Epithelial cell of proximal tubule (primary cell): ENCODE data around the gene NEU3. TPM values are rescaled to one million over a fixed set of nuclear protein-coding genes. Genes with fewer than 3 reads are reported as not detected.

Source experiments
- DNase-seq: peaks from one replicate; pipeline ENCODE4 v3.0.0-alpha.2; 2011; ENCODE audit warnings: low read depth
- H3K4me3 ChIP-seq: 2 replicates; pipeline ENCODE4 v1.5.1; 2011; ENCODE audit warnings: low read depth, mild to moderate bottlenecking, low read length
- total RNA-seq: library from RNA; depleted of rRNA; stranded (reverse); fragments of >200 nt; gene quantifications from 2 replicates; pipeline ENCODE4 v1.2.3, GENCODE V29; 2015
- TF ChIP-seq, protein P1 (sequence below): conservative IDR thresholded peaks from 2 replicates; pipeline ENCODE4 v1.5.1; 2012; ENCODE audit warnings: low read depth, mild to moderate bottlenecking, low read length

The NEU3 gene, protein sequence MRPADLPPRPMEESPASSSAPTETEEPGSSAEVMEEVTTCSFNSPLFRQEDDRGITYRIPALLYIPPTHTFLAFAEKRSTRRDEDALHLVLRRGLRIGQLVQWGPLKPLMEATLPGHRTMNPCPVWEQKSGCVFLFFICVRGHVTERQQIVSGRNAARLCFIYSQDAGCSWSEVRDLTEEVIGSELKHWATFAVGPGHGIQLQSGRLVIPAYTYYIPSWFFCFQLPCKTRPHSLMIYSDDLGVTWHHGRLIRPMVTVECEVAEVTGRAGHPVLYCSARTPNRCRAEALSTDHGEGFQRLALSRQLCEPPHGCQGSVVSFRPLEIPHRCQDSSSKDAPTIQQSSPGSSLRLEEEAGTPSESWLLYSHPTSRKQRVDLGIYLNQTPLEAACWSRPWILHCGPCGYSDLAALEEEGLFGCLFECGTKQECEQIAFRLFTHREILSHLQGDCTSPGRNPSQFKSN
- 4.5 and 12.3 TPM in 2 replicates for total RNA-seq

DNA sequence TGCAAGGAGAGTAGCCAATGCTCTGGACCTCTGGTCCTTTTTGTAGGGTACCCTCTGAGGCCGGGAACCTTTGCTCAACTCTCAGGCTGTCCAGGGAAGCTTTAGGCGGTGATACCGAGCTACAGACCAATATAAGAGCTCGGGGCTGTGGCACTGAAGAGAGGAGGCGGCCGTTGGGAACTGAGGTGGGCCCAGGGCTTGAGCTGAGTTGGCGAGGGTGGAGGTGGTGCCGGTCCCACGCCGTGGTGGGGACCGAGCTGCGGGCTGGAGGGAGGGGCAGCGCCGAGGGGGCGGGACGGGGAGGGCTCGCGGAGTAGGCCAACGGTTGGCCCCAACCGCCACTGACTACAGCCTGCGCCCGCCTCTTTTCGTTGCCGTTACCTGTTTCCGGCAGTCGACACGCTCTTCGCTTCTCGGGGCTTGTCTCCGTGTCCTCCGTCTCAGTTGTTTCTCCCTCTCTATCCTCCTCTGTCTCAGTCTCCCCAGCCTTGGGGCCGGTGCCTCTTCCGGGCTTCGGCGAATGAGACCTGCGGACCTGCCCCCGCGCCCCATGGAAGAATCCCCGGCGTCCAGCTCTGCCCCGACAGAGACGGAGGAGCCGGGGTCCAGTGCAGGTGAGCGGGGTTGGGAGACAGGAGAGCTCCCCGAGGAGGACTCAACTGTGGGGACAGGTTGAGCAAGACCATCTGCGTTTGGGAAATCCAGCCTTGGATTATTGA lies at the start of gene NEU3:
TSS of gene NEU3 (plus strand) at position 393 of the 719 bp plus-strand sequence. CDS start at position 521, 128 bp downstream.
- peak within 1 kb of the TSS; percentile 98 for H3K4me3 ChIP-seq
- DNase-seq, result no peak
- TF ChIP-seq, protein P1, sequence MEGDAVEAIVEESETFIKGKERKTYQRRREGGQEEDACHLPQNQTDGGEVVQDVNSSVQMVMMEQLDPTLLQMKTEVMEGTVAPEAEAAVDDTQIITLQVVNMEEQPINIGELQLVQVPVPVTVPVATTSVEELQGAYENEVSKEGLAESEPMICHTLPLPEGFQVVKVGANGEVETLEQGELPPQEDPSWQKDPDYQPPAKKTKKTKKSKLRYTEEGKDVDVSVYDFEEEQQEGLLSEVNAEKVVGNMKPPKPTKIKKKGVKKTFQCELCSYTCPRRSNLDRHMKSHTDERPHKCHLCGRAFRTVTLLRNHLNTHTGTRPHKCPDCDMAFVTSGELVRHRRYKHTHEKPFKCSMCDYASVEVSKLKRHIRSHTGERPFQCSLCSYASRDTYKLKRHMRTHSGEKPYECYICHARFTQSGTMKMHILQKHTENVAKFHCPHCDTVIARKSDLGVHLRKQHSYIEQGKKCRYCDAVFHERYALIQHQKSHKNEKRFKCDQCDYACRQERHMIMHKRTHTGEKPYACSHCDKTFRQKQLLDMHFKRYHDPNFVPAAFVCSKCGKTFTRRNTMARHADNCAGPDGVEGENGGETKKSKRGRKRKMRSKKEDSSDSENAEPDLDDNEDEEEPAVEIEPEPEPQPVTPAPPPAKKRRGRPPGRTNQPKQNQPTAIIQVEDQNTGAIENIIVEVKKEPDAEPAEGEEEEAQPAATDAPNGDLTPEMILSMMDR, result no peak

DNA sequence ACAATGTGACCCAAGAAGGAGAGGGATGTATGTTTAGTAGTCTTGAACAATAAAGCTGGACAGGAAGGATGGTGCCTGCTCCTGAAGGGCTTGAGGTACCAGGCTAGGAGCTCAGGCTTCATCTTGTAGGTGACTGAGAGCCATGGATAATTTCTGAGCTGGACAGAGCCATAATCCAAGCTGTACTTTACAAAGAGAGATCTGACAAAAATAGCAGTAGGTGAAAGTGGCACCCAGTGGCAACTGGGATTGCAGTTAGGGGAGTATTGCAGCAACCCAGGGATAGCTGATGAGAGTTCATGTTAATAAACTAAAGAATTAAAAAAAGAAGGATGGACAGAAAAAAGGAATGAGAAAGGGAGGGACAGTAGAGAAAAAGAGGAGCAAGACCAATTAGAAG lies 47.2 kb upstream of the NEU3 start:
- TF ChIP-seq, protein P1, result no peak
- no peak overlapping the region for H3K4me3 ChIP-seq
- no peak for DNase-seq

DNA sequence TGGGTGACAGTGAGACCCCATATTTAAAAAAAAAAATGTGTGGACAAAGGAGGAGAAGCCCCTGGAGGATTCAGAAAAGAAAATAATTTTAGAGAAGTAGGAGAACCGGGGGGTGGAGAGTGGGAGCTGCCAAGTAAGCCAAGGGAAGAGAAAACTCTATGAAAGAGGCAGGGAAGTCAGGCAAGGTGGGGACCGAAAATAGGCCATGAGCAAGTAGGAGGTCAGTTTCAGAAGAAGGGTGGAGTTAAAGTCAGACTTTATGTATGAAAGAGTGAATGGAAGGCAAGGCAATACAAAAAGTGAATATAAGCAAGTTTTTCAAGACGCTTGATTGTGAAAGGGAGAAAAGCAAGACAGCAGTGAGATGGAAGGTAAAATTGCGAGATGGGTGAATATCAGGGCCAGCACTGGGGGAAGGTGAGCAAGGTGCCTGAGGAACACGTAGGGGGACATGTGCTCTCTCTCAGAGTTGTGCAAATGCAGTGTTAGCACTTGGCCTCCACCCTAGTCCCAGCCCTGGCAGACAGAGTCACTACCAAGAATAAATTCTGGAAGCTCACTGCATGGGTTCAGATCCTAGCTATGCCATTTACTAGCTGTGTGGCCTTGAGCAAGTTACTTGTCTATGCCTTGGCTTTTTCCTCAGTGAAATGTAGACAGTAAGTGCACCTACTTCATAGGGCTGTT lies 46.5 kb upstream of the NEU3 start:
- TF ChIP-seq, protein P1, result no peak
- no peak for DNase-seq
- no peak overlapping the region for H3K4me3 ChIP-seq

DNA sequence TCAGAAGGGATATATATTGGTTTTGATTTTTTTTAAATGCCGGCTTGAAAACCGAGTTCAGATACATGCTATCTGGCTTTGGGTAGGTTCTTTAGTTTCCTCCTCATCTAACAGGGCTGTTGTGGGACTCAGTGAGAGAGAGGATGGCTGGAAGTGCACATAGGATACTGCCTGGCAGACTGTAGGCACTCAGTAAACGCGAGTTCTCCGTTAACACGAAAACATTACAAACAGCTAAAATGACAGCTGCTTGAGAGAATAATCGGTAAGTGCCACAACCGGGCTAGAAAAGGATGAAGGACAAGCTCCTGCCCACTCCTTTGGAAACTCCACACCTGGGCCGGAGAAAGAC lies 40.2 kb upstream of the NEU3 start:
- no peak for DNase-seq
- H3K4me3 ChIP-seq, result peak overlapping the region; percentile 99
- TF ChIP-seq, protein P1, result no peak

DNA sequence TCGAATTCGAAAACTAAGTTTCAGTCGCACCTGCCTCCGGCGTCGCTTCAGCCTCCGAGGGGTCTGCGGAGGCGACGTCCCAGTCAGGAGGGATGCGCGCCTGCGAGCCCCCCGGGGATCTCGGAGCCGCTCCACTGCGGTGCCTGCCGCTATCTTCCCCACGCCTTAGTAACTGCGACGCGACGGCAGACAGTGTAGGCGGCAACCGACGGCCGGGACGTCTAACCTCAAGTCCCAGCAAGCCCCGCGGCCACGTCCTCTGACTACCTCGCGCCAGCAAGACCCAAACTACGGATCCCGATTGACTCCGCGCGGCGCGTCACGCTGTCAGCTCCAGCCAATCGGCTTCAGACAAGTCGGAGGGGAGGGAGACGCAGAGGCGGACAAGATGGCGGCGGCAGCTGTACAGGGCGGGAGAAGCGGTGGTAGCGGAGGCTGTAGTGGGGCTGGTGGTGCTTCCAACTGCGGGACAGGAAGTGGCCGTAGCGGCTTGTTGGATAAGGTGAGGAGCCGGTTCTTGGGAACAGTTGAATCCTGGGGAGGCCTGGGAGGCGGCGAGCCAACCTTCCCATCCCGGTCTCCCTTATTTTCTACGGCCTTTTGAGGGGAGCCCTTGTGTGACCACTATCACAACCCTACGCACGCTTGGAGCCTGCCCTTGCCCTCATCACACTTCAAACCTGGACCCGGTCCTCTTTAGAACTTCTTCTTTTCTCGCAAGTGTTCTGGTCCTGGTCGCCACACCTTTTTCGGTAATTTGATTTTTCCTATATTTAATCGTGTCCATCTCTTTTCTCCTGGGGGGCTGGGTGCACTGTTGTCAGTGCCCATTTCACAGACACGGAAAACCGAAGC lies 39.6 kb upstream of the NEU3 start, which contains the start of the genes SPCS2 and XRRA1:
TSS of gene SPCS2 (plus strand) at position 369 of the 855 bp plus-strand sequence. CDS start at position 389, 20 bp downstream.
TSS of gene XRRA1 (minus strand) at position 194 of the 855 bp plus-strand sequence. CDS start 8,213 bp downstream, outside the sequence.
- TF ChIP-seq, protein P1, result no peak
- H3K4me3 ChIP-seq, result peak within 1 kb of the TSS; percentile 99
- peak; percentile 80 for DNase-seq

DNA sequence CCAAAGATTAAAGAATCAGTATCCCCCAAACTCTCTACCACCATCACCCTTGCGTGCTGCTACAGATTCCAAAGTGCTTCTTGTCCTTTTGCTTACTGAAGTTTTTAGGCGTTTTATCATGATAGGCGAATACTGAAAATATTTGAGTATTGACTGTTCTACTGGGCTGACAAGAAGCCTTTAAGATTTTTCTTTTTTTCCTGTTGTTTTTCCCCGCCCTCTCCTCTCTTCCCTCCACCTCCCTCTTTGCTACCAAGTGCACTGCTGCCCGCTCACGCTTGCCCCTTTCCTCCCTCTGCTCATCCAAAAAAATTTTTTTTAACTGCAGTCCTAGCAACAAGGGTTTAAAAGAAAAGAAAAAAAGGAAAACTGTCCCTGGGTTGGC lies 39.0 kb upstream of the NEU3 start:
- TF ChIP-seq, protein P1, result no peak
- peak overlapping the region; percentile 99 for H3K4me3 ChIP-seq
- DNase-seq, result no peak
